ENCODE data around the gene TSPAN33. TPM values are rescaled to one million over a fixed set of nuclear protein-coding genes. Genes with fewer than 3 reads are reported as not detected.

TSPAN33 gene
- total RNA-seq, 4 donors from 2014 or later: 2.0 to 10.5 (median 6.3) TPM

GRCh38 chr7:129208667-129209066, 64.2 kb downstream of the TSPAN33 start:
- TF ChIP-seq CTCF (IDR thresholded peaks at IDR 0.05) (no peak), EP300 (IDR thresholded peaks at IDR 0.05) (no peak), POLR2A (IDR thresholded peaks at IDR 0.05) (no peak)
- Histone ChIP-seq H3K4me3 (no peak overlapping the region), H3K27ac (peak overlapping the region in 1 of 4 donors; percentile 40), H3K27me3 (no peaks in the 10 kb centered on the region), H3K9me3 (no peaks in the 10 kb centered on the region), H3K36me3 (peaks cover 0 to 48% (median 0%) of the 10 kb centered on the region in 3 donors), H3K4me1 (peaks cover 0 to 29% (median 8%) of the 10 kb centered on the region in 4 donors)
- no peak for DNase-seq (ENCODE audit: low spot score in 2 of 2)
- WGBS, 2 donors: 36 to 42% methylated on average over 8 to 9 of the region's 9 CpGs

GRCh38 chr7:129209067-129209926, 64.8 kb downstream of the TSPAN33 start:
- Histone ChIP-seq H3K27me3 (no peaks in the 10 kb centered on the region), H3K4me3 (no peak overlapping the region), H3K9me3 (no peaks in the 10 kb centered on the region), H3K4me1 (peaks cover 0 to 33% (median 8%) of the 10 kb centered on the region in 4 donors), H3K27ac (peak overlapping the region in 1 of 4 donors; percentile 40), H3K36me3 (peaks cover 0 to 48% (median 0%) of the 10 kb centered on the region in 3 donors)
- no peak for TF ChIP-seq EP300 (IDR thresholded peaks at IDR 0.05)
- TF ChIP-seq CTCF (IDR thresholded peaks at IDR 0.05): no peak
- TF ChIP-seq POLR2A (IDR thresholded peaks at IDR 0.05): no peak
- 47 to 48% methylated on average over 14 to 15 of the region's 15 CpGs for WGBS, 2 donors
- DNase-seq (ENCODE audit: low spot score in 2 of 2): no peak

GRCh38 chr7:129210256-129210988, 65.9 kb downstream of the TSPAN33 start:
- Histone ChIP-seq H3K4me1 (peaks cover 0 to 33% (median 8%) of the 10 kb centered on the region in 4 donors), H3K27me3 (no peaks in the 10 kb centered on the region), H3K36me3 (peaks cover 0 to 42% (median 0%) of the 10 kb centered on the region in 3 donors), H3K27ac (no peak overlapping the region), H3K9me3 (no peaks in the 10 kb centered on the region), H3K4me3 (no peak overlapping the region)
- peak; percentile 65 to 94 (median 79) for TF ChIP-seq CTCF (IDR thresholded peaks at IDR 0.05)
- TF ChIP-seq EP300 (IDR thresholded peaks at IDR 0.05): no peak
- DNase-seq (ENCODE audit: low spot score in 2 of 2): peak; percentile 78 to 89
- WGBS, 2 donors: 70 to 87% methylated on average over 14 to 16 of the region's 16 CpGs

GRCh38 chr7:129210989-129211312, 66.4 kb downstream of the TSPAN33 start:
- 87 to 92% methylated on average over 14 of the region's 14 CpGs for WGBS, 2 donors
- no peak for TF ChIP-seq CTCF (IDR thresholded peaks at IDR 0.05)
- TF ChIP-seq POLR2A (IDR thresholded peaks at IDR 0.05): no peak
- no peak for TF ChIP-seq EP300 (IDR thresholded peaks at IDR 0.05)
- Histone ChIP-seq H3K9me3 (no peaks in the 10 kb centered on the region), H3K36me3 (peaks cover 0 to 37% (median 0%) of the 10 kb centered on the region in 3 donors), H3K27ac (no peak overlapping the region), H3K27me3 (no peaks in the 10 kb centered on the region), H3K4me3 (no peak overlapping the region), H3K4me1 (peaks cover 0 to 33% (median 8%) of the 10 kb centered on the region in 4 donors)
- no peak for DNase-seq (ENCODE audit: low spot score in 2 of 2)

- Histone ChIP-seq H3K4me1 (peaks cover 0 to 33% (median 8%) of the 10 kb centered on the region in 4 donors), H3K9me3 (no peaks in the 10 kb centered on the region), H3K36me3 (peaks cover 0 to 26% (median 0%) of the 10 kb centered on the region in 3 donors), H3K4me3 (no peak overlapping the region), H3K27ac (no peak overlapping the region), H3K27me3 (no peaks in the 10 kb centered on the region)
- 86 to 90% methylated on average over 9 to 14 of the region's 14 CpGs for WGBS, 2 donors
- DNase-seq (ENCODE audit: low spot score in 2 of 2): no peak
- TF ChIP-seq EP300 (IDR thresholded peaks at IDR 0.05): no peak
- no peak for TF ChIP-seq CTCF (IDR thresholded peaks at IDR 0.05)
- no peak for TF ChIP-seq POLR2A (IDR thresholded peaks at IDR 0.05)
Measured at GRCh38 chr7:129212126-129212525, 67.6 kb downstream of the TSPAN33 start.
